Sigmoid colon (tissue), 7 donors: ENCODE results near the gene C1QTNF4. TPM values are rescaled to one million over a fixed set of nuclear protein-coding genes. Genes with fewer than 3 reads are reported as not detected.

ENCODE experiments used
- DNase-seq: peaks from one replicate; pipeline ENCODE4 v3.0.0-alpha.2; 2019
- H3K27ac ChIP-seq, 4 donors: fragments of 200-600 bp; sonication (generic); one replicate each; pipeline ENCODE4 v1.5.1; 2016 to 2019; ENCODE audit warnings: mild to moderate bottlenecking in 1 of 4
- H3K27me3 ChIP-seq, 3 donors: fragments of 200-600 bp; sonication (generic); one replicate each; pipeline ENCODE4 v1.5.1; 2019; ENCODE audit warnings: mild to moderate bottlenecking in 1 of 3
- H3K36me3 ChIP-seq, 4 donors: fragments of 200-600 bp; sonication (generic); one replicate each; pipeline ENCODE4 v1.5.1; 2016 to 2019
- H3K4me1 ChIP-seq, 4 donors: fragments of 200-600 bp; sonication (generic); one replicate each; pipeline ENCODE4 v1.5.1; 2017 to 2019
- H3K4me3 ChIP-seq, 4 donors: fragments of 200-600 bp; sonication (generic); one replicate each; pipeline ENCODE4 v1.5.1; 2017 to 2019; ENCODE audit warnings: mild to moderate bottlenecking in 2 of 4, moderate library complexity in 1 of 4
- H3K9me3 ChIP-seq, 4 donors: fragments of 200-600 bp in 3 of 4; sonication (generic) in 3 of 4; one replicate each; pipeline versions ENCODE4 v1.5.1 to v1.6.1; 2013 to 2019
- CTCF ChIP-seq, 4 experiments: fragments of 450-650 bp in 3 of 4; fragments of 200-600 bp in 1 of 4; IDR thresholded peaks; one replicate each; pipeline ENCODE4 v1.5.1; 2016 to 2019; ENCODE audit warnings: antibody characterized with exemption in 4 of 4, mild to moderate bottlenecking in 3 of 4, moderate library complexity in 2 of 4
- EP300 ChIP-seq, 4 donors: sonication (generic); formaldehyde crosslinking; IDR thresholded peaks; one replicate each; pipeline ENCODE4 v1.6.1; 2017; ENCODE audit warnings: antibody characterized with exemption in 4 of 4
- POLR2A ChIP-seq, 2 donors: fragments of 450-650 bp; IDR thresholded peaks; one replicate each; pipeline ENCODE4 v1.6.1; 2016; ENCODE audit warnings: antibody characterized with exemption in 2 of 2, mild to moderate bottlenecking in 2 of 2, moderate library complexity in 2 of 2
- POLR2AphosphoS5 ChIP-seq, 4 donors: sonication (generic); formaldehyde crosslinking; IDR thresholded peaks; one replicate each; pipeline ENCODE4 v1.6.1; 2017; ENCODE audit warnings: antibody characterized with exemption in 4 of 4
- WGBS, 2 donors: extraction: QIAGEN DNeasy Blood & Tissue Kit; methylation state at CpG; one replicate each; pipeline ENCODE4 v1.1.7; 2013; 5-methylcytosine and 5-hydroxymethylcytosine counted together
- intact Hi-C: fragments of 100-400 bp; cut with DNase I; formaldehyde crosslinking; loops from one replicate; pipeline ENCODE4 v1.15.1; 2023
- polyA plus RNA-seq, 3 donors: library from polyadenylated mRNA; stranded (reverse); fragments of 200-250 nt; gene quantifications; one replicate each; pipeline ENCODE4 v1.2.3, GENCODE V29; 2013
- total RNA-seq, 4 donors: library from RNA; depleted of rRNA; stranded (reverse); fragments of >200 nt; gene quantifications; one replicate each; pipeline ENCODE4 v1.1.0, GENCODE V29; 2016
- donor health status: healthy with polysubstance abuse.
- donor health status: Bipolar disorder and iron deficiency.
- donor health status: healthy.

The C1QTNF4 gene
- total and polyA plus RNA-seq, 7 donors: 1.3 to 15.5 (median 6.2) TPM; not detected in 1

- WGBS, 2 donors: 86 to 94% methylated on average over 1 of the region's 1 CpG
- no peak for DNase-seq
- Histone ChIP-seq H3K9me3 (no peaks in the 10 kb centered on the region), H3K4me1 (peaks cover 0 to 13% (median 0%) of the 10 kb centered on the region in 4 donors), H3K27me3 (no peaks in the 10 kb centered on the region), H3K27ac (no peak overlapping the region), H3K4me3 (no peak overlapping the region), H3K36me3 (peaks cover 8 to 66% (median 30%) of the 10 kb centered on the region in 4 donors)
- intact Hi-C loops: no loop called here
- TF ChIP-seq EP300 (IDR thresholded peaks at IDR 0.05) (no peak), CTCF (IDR thresholded peaks at IDR 0.05) (no peak), POLR2AphosphoS5 (IDR thresholded peaks at IDR 0.05) (no peak), POLR2A (IDR thresholded peaks at IDR 0.05) (no peak)
Observed at GRCh38 chr11:47571895-47572294, 22.3 kb downstream of the C1QTNF4 start.

GRCh38 chr11:47571357-47571729 is 22.9 kb downstream of the C1QTNF4 start:
- Histone ChIP-seq H3K27ac (no peak overlapping the region), H3K9me3 (no peaks in the 10 kb centered on the region), H3K36me3 (peaks cover 8 to 66% (median 30%) of the 10 kb centered on the region in 4 donors), H3K4me1 (peaks cover 0 to 13% (median 1%) of the 10 kb centered on the region in 4 donors), H3K27me3 (no peaks in the 10 kb centered on the region), H3K4me3 (no peak overlapping the region)
- DNase-seq: no peak
- intact Hi-C loops: no loop called here
- TF ChIP-seq POLR2AphosphoS5 (IDR thresholded peaks at IDR 0.05) (no peak), EP300 (IDR thresholded peaks at IDR 0.05) (no peak), POLR2A (IDR thresholded peaks at IDR 0.05) (no peak), CTCF (IDR thresholded peaks at IDR 0.05) (no peak)
- 93 to 94% methylated on average over 4 of the region's 4 CpGs for WGBS, 2 donors

- WGBS, 2 donors: 90 to 92% methylated on average over 3 of the region's 3 CpGs
- TF ChIP-seq POLR2AphosphoS5 (IDR thresholded peaks at IDR 0.05): no peak
- no peak for TF ChIP-seq POLR2A (IDR thresholded peaks at IDR 0.05)
- TF ChIP-seq EP300 (IDR thresholded peaks at IDR 0.05): no peak
- no peak for TF ChIP-seq CTCF (IDR thresholded peaks at IDR 0.05)
- no peak for DNase-seq
- no peak overlapping the region for H3K27ac ChIP-seq
- H3K36me3 ChIP-seq: peaks cover 8 to 65% (median 30%) of the 10 kb centered on the region in 4 donors
- no peaks in the 10 kb centered on the region for H3K27me3 ChIP-seq
- intact Hi-C loops: no loop called here
- peaks cover 0 to 18% (median 4%) of the 10 kb centered on the region in 4 donors for H3K4me1 ChIP-seq
- no peak overlapping the region for H3K4me3 ChIP-seq
- H3K9me3 ChIP-seq: no peaks in the 10 kb centered on the region
Observed at GRCh38 chr11:47570651-47571356, 23.4 kb downstream of the C1QTNF4 start.

- TF ChIP-seq CTCF (IDR thresholded peaks at IDR 0.05): no peak
- TF ChIP-seq EP300 (IDR thresholded peaks at IDR 0.05): no peak
- TF ChIP-seq POLR2A (IDR thresholded peaks at IDR 0.05): no peak
- TF ChIP-seq POLR2AphosphoS5 (IDR thresholded peaks at IDR 0.05): no peak
- Histone ChIP-seq H3K36me3 (peaks cover 8 to 54% (median 26%) of the 10 kb centered on the region in 4 donors), H3K4me3 (no peak overlapping the region), H3K27me3 (no peaks in the 10 kb centered on the region), H3K27ac (no peak overlapping the region), H3K9me3 (no peaks in the 10 kb centered on the region), H3K4me1 (peaks cover 0 to 23% (median 10%) of the 10 kb centered on the region in 4 donors)
- intact Hi-C loops: loop anchor here (5.0 kb wide), 1 partner anchor 102 kb away; no protein-coding TSS in a partner anchor
- WGBS, 2 donors: 97 to 98% methylated on average over 7 of the region's 7 CpGs
- DNase-seq: no peak
Observed at GRCh38 chr11:47569646-47570045, 24.6 kb downstream of the C1QTNF4 start.
